ENCODE measurements around the gene FKBP4. TPM values are rescaled to one million over a fixed set of nuclear protein-coding genes. Genes with fewer than 3 reads are reported as not detected.
A peak's percentile ranks its signal among the peaks of the same experiment; 100 is the strongest.

FKBP4 gene
- polyA plus RNA-seq, 6 donors from 2014 or later: 29.4 to 40.7 (median 37.4) TPM

DNA sequence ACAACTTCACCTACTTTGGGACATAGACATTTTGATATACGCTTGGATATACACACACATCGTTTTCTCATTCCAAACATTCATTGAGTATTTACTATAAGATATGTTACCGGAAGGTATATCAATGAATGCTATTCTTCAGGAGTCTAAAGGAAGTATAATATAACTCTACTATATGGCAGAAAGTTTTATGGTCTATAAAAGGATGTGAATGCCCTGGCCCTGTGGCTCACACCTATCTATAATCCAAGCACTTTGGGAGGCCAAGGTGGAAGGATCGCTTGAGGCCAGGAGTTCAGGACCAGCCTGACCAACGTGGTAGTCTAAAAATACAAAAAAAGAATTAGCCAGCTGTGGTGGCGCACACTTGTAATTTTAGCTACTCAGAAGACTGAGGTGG lies 34.5 kb downstream of the FKBP4 start:
- H3K27ac Mint-ChIP-seq: peak overlapping the region in 1 of 6 donors; percentile 69
- no peaks in the 10 kb centered on the region for H3K9me3 Mint-ChIP-seq
- no peak overlapping the region for H3K4me3 Mint-ChIP-seq

GRCh38 chr12:2832550-2833127 lies 37.9 kb downstream of the FKBP4 start:
- peaks cover 16 to 26% of the 10 kb centered on the region in 2 donors for H3K36me3 Mint-ChIP-seq
- no peaks in the 10 kb centered on the region for H3K9me3 Mint-ChIP-seq
- ATAC-seq (ENCODE audit: low read depth in 2 of 2) (no peak), DNase-seq (no peak)
- H3K4me1 Mint-ChIP-seq: peaks cover 3 to 11% (median 8%) of the 10 kb centered on the region in 3 donors
- H3K27ac Mint-ChIP-seq: peak overlapping the region in 2 of 6 donors; percentile 13 to 57
- H3K27me3 Mint-ChIP-seq: no peaks in the 10 kb centered on the region
- H3K4me3 Mint-ChIP-seq: no peak overlapping the region

More for the DNA sequence above, 34.5 kb downstream of the FKBP4 start:
- peaks cover 30 to 38% of the 10 kb centered on the region in 2 donors for H3K36me3 Mint-ChIP-seq
- peaks cover 0 to 14% (median 7%) of the 10 kb centered on the region in 3 donors for H3K4me1 Mint-ChIP-seq
- no peak for DNase-seq
- no peaks in the 10 kb centered on the region for H3K27me3 Mint-ChIP-seq
- no peak for ATAC-seq (ENCODE audit: low read depth in 2 of 2)

- ATAC-seq (ENCODE audit: low read depth in 2 of 2) (no peak), DNase-seq (no peak)
- peaks cover 3 to 11% (median 8%) of the 10 kb centered on the region in 3 donors for H3K4me1 Mint-ChIP-seq
- H3K36me3 Mint-ChIP-seq: peaks cover 15 to 26% of the 10 kb centered on the region in 2 donors
- no peaks in the 10 kb centered on the region for H3K9me3 Mint-ChIP-seq
- H3K27me3 Mint-ChIP-seq: no peaks in the 10 kb centered on the region
- peak overlapping the region in 1 of 6 donors; percentile 11 for H3K27ac Mint-ChIP-seq
- H3K4me3 Mint-ChIP-seq: no peak overlapping the region
Observed at GRCh38 chr12:2833327-2833726, 38.6 kb downstream of the FKBP4 start.

GRCh38 chr12:2833810-2834209 lies 39.0 kb downstream of the FKBP4 start:
- ATAC-seq (ENCODE audit: low read depth in 2 of 2) (no peak), DNase-seq (no peak)
- H3K27ac Mint-ChIP-seq: no peak overlapping the region
- H3K9me3 Mint-ChIP-seq: no peaks in the 10 kb centered on the region
- no peak overlapping the region for H3K4me3 Mint-ChIP-seq
- peaks cover 16 to 22% of the 10 kb centered on the region in 2 donors for H3K36me3 Mint-ChIP-seq
- H3K4me1 Mint-ChIP-seq: peaks cover 3 to 11% (median 8%) of the 10 kb centered on the region in 3 donors
- H3K27me3 Mint-ChIP-seq: no peaks in the 10 kb centered on the region

- ATAC-seq (ENCODE audit: low read depth in 2 of 2): no peak
- Mint-ChIP-seq H3K9me3 (no peaks in the 10 kb centered on the region), H3K36me3 (peaks cover 12 to 23% of the 10 kb centered on the region in 2 donors), H3K4me3 (no peak within 1 kb of the TSS), H3K4me1 (peaks cover 3 to 11% (median 9%) of the 10 kb centered on the region in 3 donors), H3K27ac (peak within 1 kb of the TSS in 4 of 6 donors; percentile 3 to 97 (median 40)), H3K27me3 (no peaks in the 10 kb centered on the region)
- DNase-seq: no peak
Observed at GRCh38 chr12:2834581-2835491, 40.1 kb downstream of the FKBP4 start, which contains the start of gene NRIP2. TSS of gene NRIP2 (minus strand) at chr12:2835035. CDS start at chr12:2834983, 52 bp downstream.

GRCh38 chr12:2835691-2836403 lies 41.1 kb downstream of the FKBP4 start:
- no peak for ATAC-seq (ENCODE audit: low read depth in 2 of 2)
- Mint-ChIP-seq H3K27ac (peak overlapping the region in 1 of 6 donors; percentile 55), H3K27me3 (no peaks in the 10 kb centered on the region), H3K36me3 (peaks cover 12 to 24% of the 10 kb centered on the region in 2 donors), H3K4me3 (no peak overlapping the region), H3K9me3 (no peaks in the 10 kb centered on the region), H3K4me1 (peaks cover 3 to 11% (median 10%) of the 10 kb centered on the region in 3 donors)
- DNase-seq: no peak

- Mint-ChIP-seq H3K27ac (no peak overlapping the region), H3K4me1 (peaks cover 3 to 11% (median 10%) of the 10 kb centered on the region in 3 donors), H3K4me3 (no peak overlapping the region), H3K36me3 (peaks cover 10 to 20% of the 10 kb centered on the region in 2 donors), H3K27me3 (no peaks in the 10 kb centered on the region), H3K9me3 (no peaks in the 10 kb centered on the region)
- DNase-seq (no peak), ATAC-seq (ENCODE audit: low read depth in 2 of 2) (no peak)
Observed at GRCh38 chr12:2836574-2836973, 41.8 kb downstream of the FKBP4 start.

DNA sequence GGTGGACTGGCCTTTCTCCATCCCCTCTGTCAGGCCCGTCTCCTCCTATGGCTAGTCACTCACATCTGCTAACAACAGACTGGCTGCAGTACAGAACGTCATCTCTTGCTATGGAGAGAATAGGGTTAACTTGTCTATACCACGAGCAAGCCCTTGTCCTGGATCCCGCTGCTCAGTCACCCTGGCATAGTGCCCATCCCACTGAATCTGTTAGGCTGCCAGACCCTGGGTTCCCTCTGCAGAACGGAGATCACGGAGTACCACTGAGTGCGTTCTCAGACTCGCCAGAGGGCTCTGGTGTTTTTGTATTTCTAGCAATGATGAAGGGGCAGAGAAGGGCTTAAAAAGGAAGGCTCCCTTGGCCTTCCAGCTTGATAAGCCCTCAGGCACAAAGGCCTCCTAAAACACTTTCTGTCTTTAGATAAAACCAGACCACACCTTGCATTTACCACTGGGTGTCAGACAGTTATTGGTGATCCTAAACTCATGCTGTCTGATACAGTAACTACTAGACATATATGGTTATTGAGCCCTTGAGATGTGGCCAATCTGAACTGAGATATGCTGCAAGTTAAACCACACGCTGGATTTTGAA lies 46.4 kb downstream of the FKBP4 start:
- Mint-ChIP-seq H3K9me3 (no peaks in the 10 kb centered on the region), H3K27ac (no peak overlapping the region), H3K36me3 (peaks cover 6 to 9% of the 10 kb centered on the region in 2 donors), H3K4me3 (no peak overlapping the region), H3K27me3 (no peaks in the 10 kb centered on the region), H3K4me1 (peaks cover 0 to 4% (median 2%) of the 10 kb centered on the region in 3 donors)
- ATAC-seq (ENCODE audit: low read depth in 2 of 2) (no peak), DNase-seq (no peak)

GRCh38 chr12:2842948-2843347 lies 48.2 kb downstream of the FKBP4 start:
- H3K27ac Mint-ChIP-seq: no peak overlapping the region
- DNase-seq (no peak), ATAC-seq (ENCODE audit: low read depth in 2 of 2) (no peak)
- H3K36me3 Mint-ChIP-seq: peaks cover 6 to 17% of the 10 kb centered on the region in 2 donors
- H3K27me3 Mint-ChIP-seq: no peaks in the 10 kb centered on the region
- H3K4me1 Mint-ChIP-seq: peaks cover 0 to 4% (median 2%) of the 10 kb centered on the region in 3 donors
- no peak overlapping the region for H3K4me3 Mint-ChIP-seq
- no peaks in the 10 kb centered on the region for H3K9me3 Mint-ChIP-seq

DNA sequence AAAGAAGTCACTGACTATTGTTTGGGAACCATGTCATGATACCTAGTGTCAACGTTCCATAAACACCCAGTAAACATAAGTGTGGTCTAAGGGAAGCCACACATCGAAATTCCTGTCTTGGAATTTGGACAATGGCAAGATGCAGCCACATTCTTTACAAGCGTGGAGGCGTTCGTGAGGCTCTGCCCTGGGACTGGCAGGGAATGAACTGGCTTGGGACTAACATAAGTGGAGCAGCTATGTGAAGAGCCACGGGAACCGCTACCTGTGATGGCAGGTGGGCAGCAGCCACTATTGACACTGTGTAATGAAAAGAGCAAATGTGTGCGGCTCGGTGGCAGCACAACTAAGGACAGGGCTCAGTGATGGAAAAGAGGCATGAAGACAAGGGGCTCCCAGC lies 50.0 kb downstream of the FKBP4 start:
- no peaks in the 10 kb centered on the region for H3K9me3 Mint-ChIP-seq
- H3K4me3 Mint-ChIP-seq: no peak overlapping the region
- no peak overlapping the region for H3K27ac Mint-ChIP-seq
- H3K36me3 Mint-ChIP-seq: peaks cover 0 to 24% of the 10 kb centered on the region in 2 donors
- H3K27me3 Mint-ChIP-seq: no peaks in the 10 kb centered on the region
- ATAC-seq (ENCODE audit: low read depth in 2 of 2) (no peak), DNase-seq (no peak)
- peaks cover 0 to 4% (median 2%) of the 10 kb centered on the region in 3 donors for H3K4me1 Mint-ChIP-seq

DNA sequence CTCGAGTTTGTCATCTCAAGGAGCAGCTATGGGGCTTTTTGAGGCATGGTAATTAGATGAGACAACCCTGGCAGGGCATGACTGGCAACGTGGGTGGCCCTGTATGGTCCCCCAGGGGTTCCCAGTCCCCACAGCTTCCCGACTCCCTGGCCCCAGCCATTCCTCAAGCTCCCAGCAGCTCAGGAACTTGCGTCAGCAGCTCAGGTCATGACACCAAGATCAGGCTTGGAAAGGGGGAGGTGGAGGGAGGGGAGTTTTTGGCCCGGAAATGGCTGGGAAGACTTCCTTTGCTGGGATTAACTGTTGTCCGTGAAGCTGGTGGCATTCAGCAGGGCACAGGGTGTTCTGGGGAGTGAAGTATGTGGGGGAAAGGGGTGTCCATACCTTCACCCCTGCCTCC lies 50.5 kb downstream of the FKBP4 start:
- Mint-ChIP-seq H3K4me3 (no peak overlapping the region), H3K27ac (no peak overlapping the region), H3K36me3 (peaks cover 0 to 23% of the 10 kb centered on the region in 2 donors), H3K27me3 (no peaks in the 10 kb centered on the region), H3K9me3 (no peaks in the 10 kb centered on the region), H3K4me1 (peaks cover 0 to 4% (median 0%) of the 10 kb centered on the region in 3 donors)
- DNase-seq (no peak), ATAC-seq (ENCODE audit: low read depth in 2 of 2) (no peak)

- DNase-seq: no peak
- H3K27ac Mint-ChIP-seq: peak overlapping the region in 1 of 6 donors; percentile 54
- no peak overlapping the region for H3K4me3 Mint-ChIP-seq
- H3K4me1 Mint-ChIP-seq: peaks cover 0 to 4% (median 4%) of the 10 kb centered on the region in 3 donors
- H3K27me3 Mint-ChIP-seq: no peaks in the 10 kb centered on the region
- no peak for ATAC-seq (ENCODE audit: low read depth in 2 of 2)
- peaks cover 0 to 23% of the 10 kb centered on the region in 2 donors for H3K36me3 Mint-ChIP-seq
- H3K9me3 Mint-ChIP-seq: no peaks in the 10 kb centered on the region
Observed at GRCh38 chr12:2851931-2852330, 57.2 kb downstream of the FKBP4 start.

- H3K4me1 Mint-ChIP-seq: peaks cover 0 to 4% (median 4%) of the 10 kb centered on the region in 3 donors
- ATAC-seq (ENCODE audit: low read depth in 2 of 2) (peak; percentile 32 to 39), DNase-seq (peak; percentile 12)
- no peak overlapping the region for H3K27ac Mint-ChIP-seq
- no peak overlapping the region for H3K4me3 Mint-ChIP-seq
- H3K36me3 Mint-ChIP-seq: peaks cover 0 to 9% of the 10 kb centered on the region in 2 donors
- no peaks in the 10 kb centered on the region for H3K27me3 Mint-ChIP-seq
- H3K9me3 Mint-ChIP-seq: no peaks in the 10 kb centered on the region
Observed at GRCh38 chr12:2853626-2854025, 58.9 kb downstream of the FKBP4 start.
